Loucy (cell line): ENCODE results near the gene FLRT2.

Source experiments
- H2AFZ ChIP-seq: fragments of 200-600 bp; sonication (generic); 2 replicates; pipeline ENCODE4 v1.6.0; 2016; ENCODE audit warnings: antibody characterized with exemption, mild to moderate bottlenecking, low read length, moderate library complexity
- H3F3A ChIP-seq: fragments of 200-600 bp; 2 replicates; pipeline ENCODE4 v1.6.0; 2016; ENCODE audit warnings: antibody characterized with exemption, low read depth, mild to moderate bottlenecking
- H3K27me3 ChIP-seq: fragments of 200-600 bp; sonication (generic); 2 replicates; pipeline ENCODE4 v1.6.1; 2014; ENCODE audit warnings: low read length, mild to moderate bottlenecking; ENCODE audit not compliant: insufficient read depth, poor library complexity, severe bottlenecking
- H3K36me3 ChIP-seq: fragments of 200-600 bp; sonication (generic); 2 replicates; pipeline ENCODE4 v1.6.1; 2016; ENCODE audit warnings: low read length; ENCODE audit not compliant: insufficient read depth
- H3K4me1 ChIP-seq: fragments of 200-600 bp; sonication (generic); 2 replicates; pipeline ENCODE4 v1.5.1; 2014; ENCODE audit warnings: low read length, mild to moderate bottlenecking; ENCODE audit not compliant: insufficient read depth, poor library complexity, severe bottlenecking
- H3K4me2 ChIP-seq: fragments of 200-600 bp; sonication (generic); 2 replicates; pipeline ENCODE4 v1.6.0; 2014; ENCODE audit warnings: antibody characterized with exemption, low read length, low read depth, mild to moderate bottlenecking; ENCODE audit not compliant: poor library complexity, severe bottlenecking
- H3K4me3 ChIP-seq: fragments of 200-600 bp; sonication (generic); 2 replicates; pipeline ENCODE4 v1.5.1; 2014; ENCODE audit warnings: low read length, mild to moderate bottlenecking, mixed read lengths; ENCODE audit not compliant: poor library complexity, severe bottlenecking
- H3K79me2 ChIP-seq: fragments of 200-600 bp; sonication (generic); 2 replicates; pipeline ENCODE4 v1.6.1; 2014; ENCODE audit warnings: low read length; ENCODE audit not compliant: insufficient read depth
- H3K9ac ChIP-seq: fragments of 200-600 bp; sonication (generic); 2 replicates; pipeline ENCODE4 v1.6.0; 2014; ENCODE audit warnings: mild to moderate bottlenecking, low read depth, low read length, moderate library complexity; ENCODE audit not compliant: poor library complexity, severe bottlenecking
- H3K9me2 ChIP-seq: fragments of 200-600 bp; sonication (generic); replicated peaks from 2 replicates; pipeline ENCODE4 v1.6.1; 2016; ENCODE audit warnings: low read depth, low read length, mixed read lengths
- H3K9me3 ChIP-seq: fragments of 200-600 bp; sonication (generic); 2 replicates; pipeline ENCODE4 v1.6.1; 2014; ENCODE audit warnings: mild to moderate bottlenecking, antibody characterized with exemption, low read length, low read depth; ENCODE audit not compliant: insufficient read depth
- H4K20me1 ChIP-seq: fragments of 200-600 bp; sonication (generic); 2 replicates; pipeline ENCODE4 v1.6.0; 2014; ENCODE audit warnings: antibody characterized with exemption, low read length, mild to moderate bottlenecking; ENCODE audit not compliant: insufficient read depth, poor library complexity, severe bottlenecking
- CTCF ChIP-seq: fragments of 200-600 bp; sonication (generic); conservative IDR thresholded peaks from 2 replicates; pipeline ENCODE4 v1.5.1; 2014; ENCODE audit warnings: mild to moderate bottlenecking, antibody characterized with exemption, low read length
- EZH2phosphoT487 ChIP-seq: fragments of 200-600 bp; IDR thresholded peaks from 2 replicates; pipeline ENCODE4 v1.6.1; 2018; ENCODE audit warnings: antibody characterized with exemption, mild to moderate bottlenecking, moderate library complexity, borderline replicate concordance

FLRT2 gene

DNA sequence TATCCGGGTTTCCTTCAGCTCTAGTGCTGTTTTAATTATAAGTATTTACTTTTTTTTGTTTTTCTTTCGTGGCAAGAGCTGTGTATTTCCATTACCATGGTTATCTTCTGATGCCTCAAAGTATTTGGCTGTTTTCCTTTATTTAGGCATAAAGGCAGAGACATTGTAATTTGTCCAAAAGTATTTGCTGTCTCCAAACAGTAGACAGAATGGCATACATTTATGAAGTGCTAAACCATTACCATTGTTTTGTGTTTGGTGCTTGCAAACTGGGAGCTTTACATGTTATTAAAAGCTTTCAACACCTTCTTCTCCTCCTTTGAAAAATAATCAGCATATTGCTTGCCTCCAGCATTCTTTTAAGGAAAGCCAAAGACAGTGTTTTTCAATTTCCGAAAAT is 46.3 kb downstream of the FLRT2 start:
- Histone ChIP-seq H2AFZ (no peak overlapping the region), H3K9me3 (no peaks in the 10 kb centered on the region), H3K27me3 (no peaks in the 10 kb centered on the region), H3K4me2 (no peak overlapping the region), H3K4me3 (no peak overlapping the region), H3K79me2 (no peaks in the 10 kb centered on the region), H3K4me1 (no peaks in the 10 kb centered on the region), H3K9ac (no peak overlapping the region), H3F3A (no peaks in the 10 kb centered on the region), H3K36me3 (no peaks in the 10 kb centered on the region), H3K9me2 (no peaks in the 10 kb centered on the region), H4K20me1 (no peaks in the 10 kb centered on the region)
- TF ChIP-seq EZH2phosphoT487 (no peak), CTCF (no peak)

DNA sequence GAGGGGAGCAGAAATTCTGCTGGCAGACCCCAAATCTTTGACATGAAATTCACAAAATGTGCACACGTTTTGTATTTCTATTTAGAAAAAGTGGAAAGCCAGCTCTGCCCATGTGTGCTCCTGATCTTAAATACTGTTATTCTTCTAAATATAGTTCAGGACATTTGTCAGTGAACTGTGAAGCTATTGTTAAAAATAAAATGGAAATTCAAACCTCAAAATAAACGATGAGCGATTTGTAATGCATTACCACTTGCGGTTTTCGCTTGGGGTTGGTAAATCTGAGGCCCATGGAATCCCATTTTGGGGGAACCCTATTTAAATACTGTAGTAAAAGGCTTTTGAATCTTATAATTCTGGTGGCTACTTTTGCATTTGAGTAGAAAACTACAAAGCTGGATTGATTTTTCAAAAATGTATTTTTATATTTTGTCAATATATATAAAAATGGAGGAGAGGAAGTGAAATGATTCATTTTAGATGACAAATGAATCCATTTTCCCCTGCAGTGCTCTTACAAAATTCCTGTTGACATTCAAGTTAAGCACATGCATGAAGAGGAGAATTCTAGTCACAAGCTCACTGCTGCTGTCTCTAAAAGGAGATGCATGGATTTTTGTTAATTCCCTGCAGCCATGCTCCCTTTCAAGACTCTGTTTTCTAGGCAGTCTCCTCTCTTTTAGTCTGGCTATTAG is 47.1 kb downstream of the FLRT2 start:
- Histone ChIP-seq H3K4me3 (no peak overlapping the region), H2AFZ (no peak overlapping the region), H3K4me1 (no peaks in the 10 kb centered on the region), H3F3A (no peaks in the 10 kb centered on the region), H3K36me3 (no peaks in the 10 kb centered on the region), H3K79me2 (no peaks in the 10 kb centered on the region), H3K9me3 (no peaks in the 10 kb centered on the region), H3K9me2 (no peaks in the 10 kb centered on the region), H3K27me3 (no peaks in the 10 kb centered on the region), H3K4me2 (no peak overlapping the region), H4K20me1 (no peaks in the 10 kb centered on the region), H3K9ac (no peak overlapping the region)
- no peak for TF ChIP-seq CTCF
- no peak for TF ChIP-seq EZH2phosphoT487

DNA sequence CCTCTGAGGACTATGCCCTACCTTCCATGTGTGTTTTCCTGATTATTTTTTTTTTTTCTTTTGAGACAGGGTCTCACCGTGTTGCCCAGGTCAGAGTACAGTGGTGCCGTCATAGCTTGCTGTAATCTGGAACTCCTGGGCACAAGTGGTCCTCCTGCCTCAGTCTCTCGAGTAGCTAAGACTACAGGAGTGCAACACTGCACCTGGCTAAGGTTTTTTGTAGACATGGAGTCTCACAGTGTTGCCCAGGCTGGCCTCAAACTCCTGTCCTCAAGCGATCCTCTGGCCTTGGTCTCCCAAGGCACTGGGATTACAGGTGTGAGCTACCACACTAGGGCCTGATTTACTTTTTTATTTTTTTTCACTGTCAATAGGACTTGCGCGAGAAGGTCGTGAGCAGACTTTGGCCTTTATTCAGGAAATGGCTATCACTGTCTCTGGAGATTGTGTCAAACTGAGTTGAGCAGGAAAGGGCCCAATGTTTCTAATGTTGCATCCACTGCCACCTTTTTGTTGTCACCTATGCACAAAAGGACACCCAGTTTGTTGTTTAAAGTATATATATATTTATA is 47.7 kb downstream of the FLRT2 start:
- no peak overlapping the region for H2AFZ ChIP-seq
- no peaks in the 10 kb centered on the region for H3K79me2 ChIP-seq
- no peak overlapping the region for H3K4me3 ChIP-seq
- no peaks in the 10 kb centered on the region for H3K9me2 ChIP-seq
- H3K9ac ChIP-seq, result no peak overlapping the region
- H4K20me1 ChIP-seq, result no peaks in the 10 kb centered on the region
- H3K27me3 ChIP-seq, result no peaks in the 10 kb centered on the region
- no peaks in the 10 kb centered on the region for H3K9me3 ChIP-seq
- no peaks in the 10 kb centered on the region for H3F3A ChIP-seq
- H3K36me3 ChIP-seq, result no peaks in the 10 kb centered on the region
- H3K4me1 ChIP-seq, result no peaks in the 10 kb centered on the region
- TF ChIP-seq EZH2phosphoT487 (no peak), CTCF (no peak)
- no peak overlapping the region for H3K4me2 ChIP-seq
